Right atrium auricular region (tissue), 2 donors: Measurements from ENCODE around the gene KIF1C. TPM values are rescaled to one million over a fixed set of nuclear protein-coding genes. Genes with fewer than 3 reads are reported as not detected.

ENCODE experiments used
- DNase-seq: peaks from one replicate; pipeline ENCODE4 v3.0.0-alpha.2; 2019; ENCODE audit warnings: low spot score
- H3K27ac ChIP-seq, 2 donors: fragments of 200-600 bp; sonication (generic); 1 replicate in 1 of 2; 2 replicates in 1 of 2; pipeline ENCODE4 v1.5.1; 2016 to 2019
- H3K27me3 ChIP-seq, 2 donors: fragments of 200-600 bp; sonication (generic); one replicate each; pipeline versions ENCODE4 v1.5.1 to v1.6.0; 2017 to 2019
- H3K36me3 ChIP-seq: fragments of 200-600 bp; sonication (generic); one replicate; pipeline ENCODE4 v1.5.1; 2016
- H3K4me1 ChIP-seq, 2 donors: fragments of 200-600 bp; sonication (generic); one replicate each; pipeline versions ENCODE4 v1.5.1 to v1.6.0; 2017 to 2019
- H3K4me3 ChIP-seq, 2 donors: fragments of 200-600 bp; sonication (generic); 1 replicate in 1 of 2; 2 replicates in 1 of 2; pipeline ENCODE4 v1.5.1; 2017 to 2019; ENCODE audit warnings: mild to moderate bottlenecking in 1 of 2, moderate library complexity in 1 of 2
- H3K9me3 ChIP-seq, 2 donors: fragments of 200-600 bp; sonication (generic); one replicate each; pipeline ENCODE4 v1.5.1; 2019
- total RNA-seq, 2 donors: library from RNA; depleted of rRNA; stranded (reverse); fragments of >200 nt; gene quantifications; one replicate each; pipeline ENCODE4 v1.1.0, GENCODE V29; 2016
- TF ChIP-seq, protein P1 (sequence below), 2 donors: fragments of 200-600 bp; sonication (generic); IDR thresholded peaks; one replicate each; pipeline ENCODE4 v1.5.1; 2019; ENCODE audit warnings: antibody characterized with exemption in 2 of 2

The KIF1C gene
- total RNA-seq, 2 donors from 2014 or later, result 179 to 232 TPM

DNA sequence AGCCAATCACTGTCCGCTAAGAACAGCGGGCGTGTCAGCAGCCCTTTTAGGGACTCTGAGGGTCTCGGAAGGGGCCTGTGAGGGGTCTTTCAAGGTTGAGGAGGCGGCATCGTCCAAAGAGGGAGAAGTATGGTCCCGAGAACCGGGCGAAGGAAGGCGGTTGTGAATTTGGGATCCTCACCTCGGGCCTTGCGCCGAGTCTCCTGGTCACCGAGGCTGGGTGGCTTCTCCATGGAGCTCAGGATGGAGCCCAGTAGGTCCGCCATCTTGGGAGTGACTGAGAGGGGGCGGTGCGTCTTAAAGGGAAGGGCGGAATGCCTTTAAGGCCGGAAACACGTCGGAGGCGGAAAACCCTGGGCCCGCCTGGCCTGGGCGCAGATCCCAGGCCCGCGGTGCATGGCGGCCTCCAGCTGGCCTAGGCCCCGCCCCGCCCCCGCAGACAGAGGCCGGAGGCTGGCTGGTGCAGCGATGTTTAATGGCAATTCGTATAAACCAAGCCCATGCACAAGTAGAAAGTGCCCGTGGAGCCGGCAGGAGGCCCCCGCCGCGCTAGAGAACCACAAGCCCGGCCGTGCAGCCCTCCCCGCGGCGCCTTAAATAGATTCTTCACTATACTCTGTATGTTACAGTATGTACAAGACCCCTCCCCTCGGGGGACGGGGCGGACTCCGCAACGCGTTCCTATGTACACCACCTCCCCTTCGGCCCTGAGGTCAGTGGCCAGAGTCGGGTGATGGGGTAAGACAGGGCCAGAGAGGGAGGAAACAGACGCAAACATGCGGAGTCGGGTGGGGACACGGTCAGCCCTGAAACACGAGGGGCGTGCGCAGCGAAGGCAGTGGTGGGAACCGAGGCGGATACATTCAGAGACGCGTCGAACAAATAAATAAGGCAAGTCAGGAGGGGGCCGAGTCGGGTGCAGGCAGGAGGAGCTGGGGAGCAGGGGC lies 29.9 kb upstream of the KIF1C start, which contains the start of gene SPAG7:
Gene SPAG7, minus strand, starts transcription at position 279 of the 947 bp plus-strand sequence. Its CDS starts 13 bp downstream, at position 266.
- H3K4me1 ChIP-seq, result peaks cover 0 to 44% of the 10 kb centered on the region in 2 donors
- H3K27ac ChIP-seq, result peak within 1 kb of the TSS; percentile 95 to 97
- peak within 1 kb of the TSS; percentile 69 to 75 for H3K4me3 ChIP-seq
- peak; percentile 97 for DNase-seq
- peaks cover 25% of the 10 kb centered on the region for H3K36me3 ChIP-seq
- H3K9me3 ChIP-seq, result no peaks in the 10 kb centered on the region
- TF ChIP-seq, protein P1, sequence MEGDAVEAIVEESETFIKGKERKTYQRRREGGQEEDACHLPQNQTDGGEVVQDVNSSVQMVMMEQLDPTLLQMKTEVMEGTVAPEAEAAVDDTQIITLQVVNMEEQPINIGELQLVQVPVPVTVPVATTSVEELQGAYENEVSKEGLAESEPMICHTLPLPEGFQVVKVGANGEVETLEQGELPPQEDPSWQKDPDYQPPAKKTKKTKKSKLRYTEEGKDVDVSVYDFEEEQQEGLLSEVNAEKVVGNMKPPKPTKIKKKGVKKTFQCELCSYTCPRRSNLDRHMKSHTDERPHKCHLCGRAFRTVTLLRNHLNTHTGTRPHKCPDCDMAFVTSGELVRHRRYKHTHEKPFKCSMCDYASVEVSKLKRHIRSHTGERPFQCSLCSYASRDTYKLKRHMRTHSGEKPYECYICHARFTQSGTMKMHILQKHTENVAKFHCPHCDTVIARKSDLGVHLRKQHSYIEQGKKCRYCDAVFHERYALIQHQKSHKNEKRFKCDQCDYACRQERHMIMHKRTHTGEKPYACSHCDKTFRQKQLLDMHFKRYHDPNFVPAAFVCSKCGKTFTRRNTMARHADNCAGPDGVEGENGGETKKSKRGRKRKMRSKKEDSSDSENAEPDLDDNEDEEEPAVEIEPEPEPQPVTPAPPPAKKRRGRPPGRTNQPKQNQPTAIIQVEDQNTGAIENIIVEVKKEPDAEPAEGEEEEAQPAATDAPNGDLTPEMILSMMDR (IDR thresholded peaks at IDR 0.05), result no peak
- H3K27me3 ChIP-seq, result no peaks in the 10 kb centered on the region

GRCh38 chr17:4968486-4969046 lies 29.2 kb upstream of the KIF1C start:
- DNase-seq, result no peak

DNA sequence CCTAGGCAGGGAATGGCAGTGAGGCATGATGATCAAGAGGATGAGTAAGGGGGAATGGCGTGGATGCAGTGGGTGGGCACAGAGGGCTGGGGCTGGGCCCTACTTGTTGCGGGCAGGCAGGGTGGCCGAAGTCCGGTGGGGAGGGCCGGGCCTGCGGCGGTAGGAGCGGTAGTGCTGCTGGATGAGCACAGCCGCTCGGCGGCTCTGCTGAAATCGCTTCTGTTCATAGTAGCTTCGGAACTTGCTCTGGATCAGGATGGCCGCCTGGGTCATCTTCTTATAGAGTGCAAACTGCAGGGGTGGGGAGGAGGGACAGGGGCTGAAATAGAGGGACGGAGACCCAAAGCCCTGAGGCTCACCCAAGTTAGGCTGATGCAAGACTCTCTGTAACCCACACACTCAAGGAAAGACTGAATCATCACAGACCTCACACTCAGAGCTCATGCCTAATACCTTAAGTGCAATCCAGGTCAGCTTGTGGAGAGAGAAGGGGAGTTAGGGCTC lies 28.7 kb upstream of the KIF1C start:
- peak overlapping the region in 1 of 2 donors; percentile 69 for H3K4me3 ChIP-seq
- TF ChIP-seq, protein P1 (IDR thresholded peaks at IDR 0.05), result no peak
- peaks cover 0 to 56% of the 10 kb centered on the region in 2 donors for H3K4me1 ChIP-seq

More at GRCh38 chr17:4968486-4969046, 29.2 kb upstream of the KIF1C start:
- Histone ChIP-seq H3K4me1 (peaks cover 0 to 51% of the 10 kb centered on the region in 2 donors), H3K9me3 (no peaks in the 10 kb centered on the region), H3K4me3 (peak overlapping the region; percentile 69 to 75), H3K27ac (peak overlapping the region; percentile 95 to 97), H3K27me3 (no peaks in the 10 kb centered on the region), H3K36me3 (peaks cover 32% of the 10 kb centered on the region)
- TF ChIP-seq, protein P1 (IDR thresholded peaks at IDR 0.05), result no peak

GRCh38 chr17:4969551-4970173 lies 28.1 kb upstream of the KIF1C start:
- Histone ChIP-seq H3K27me3 (no peaks in the 10 kb centered on the region), H3K27ac (peak overlapping the region; percentile 95 to 97), H3K4me1 (peaks cover 0 to 61% of the 10 kb centered on the region in 2 donors), H3K36me3 (peaks cover 41% of the 10 kb centered on the region), H3K9me3 (no peaks in the 10 kb centered on the region), H3K4me3 (no peak overlapping the region)
- no peak for DNase-seq
- TF ChIP-seq, protein P1 (IDR thresholded peaks at IDR 0.05), result no peak

More for the DNA sequence above, 28.7 kb upstream of the KIF1C start:
- no peaks in the 10 kb centered on the region for H3K27me3 ChIP-seq
- no peaks in the 10 kb centered on the region for H3K9me3 ChIP-seq
- H3K36me3 ChIP-seq, result peaks cover 38% of the 10 kb centered on the region
- DNase-seq, result no peak
- peak overlapping the region; percentile 95 to 97 for H3K27ac ChIP-seq

- Histone ChIP-seq H3K27ac (peak overlapping the region in 1 of 2 donors; percentile 97), H3K27me3 (no peaks in the 10 kb centered on the region), H3K36me3 (peaks cover 41% of the 10 kb centered on the region), H3K9me3 (no peaks in the 10 kb centered on the region), H3K4me3 (no peak overlapping the region), H3K4me1 (peaks cover 0 to 60% of the 10 kb centered on the region in 2 donors)
- TF ChIP-seq, protein P1 (IDR thresholded peaks at IDR 0.05), result no peak
- DNase-seq, result no peak
Measured at GRCh38 chr17:4970273-4970672, 27.5 kb upstream of the KIF1C start.
